Measurements from ENCODE around the gene MGAT3. TPM values are rescaled to one million over a fixed set of nuclear protein-coding genes. Genes with fewer than 3 reads are reported as not detected.
A peak's percentile ranks its signal among the peaks of the same experiment; 100 is the strongest.

MGAT3 gene
- total RNA-seq, 2 experiments from 2014 or later, result 0.90 to 1.9 TPM

DNA sequence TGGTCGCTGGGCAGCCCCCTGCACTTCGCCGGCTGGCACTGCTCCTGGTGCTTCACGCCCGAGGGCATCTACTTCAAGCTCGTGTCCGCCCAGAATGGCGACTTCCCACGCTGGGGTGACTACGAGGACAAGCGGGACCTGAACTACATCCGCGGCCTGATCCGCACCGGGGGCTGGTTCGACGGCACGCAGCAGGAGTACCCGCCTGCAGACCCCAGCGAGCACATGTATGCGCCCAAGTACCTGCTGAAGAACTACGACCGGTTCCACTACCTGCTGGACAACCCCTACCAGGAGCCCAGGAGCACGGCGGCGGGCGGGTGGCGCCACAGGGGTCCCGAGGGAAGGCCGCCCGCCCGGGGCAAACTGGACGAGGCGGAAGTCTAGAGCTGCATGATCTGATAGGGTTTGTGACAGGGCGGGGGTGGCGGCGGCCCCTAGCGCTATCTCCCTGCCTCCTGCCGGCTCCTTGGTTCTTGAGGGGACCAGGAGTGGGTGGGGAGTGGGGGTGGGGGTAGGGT, 31.8 kb downstream of the MGAT3 start:
- ChIA-PET POLR2A (interaction anchor here (0.6 kb wide), 1 partner anchor 16 kb away, joined by 3 read pairs; a partner anchor contains a TSS), CTCF (interaction anchor here (17.7 kb wide), 1 partner anchor 39 kb away, joined by 323 read pairs; the partner anchor contains the start of gene RPS19BP1)
- H3K36me3 Mint-ChIP-seq (ENCODE audit: low read depth), result no peaks in the 10 kb centered on the region
- H3K4me3 Mint-ChIP-seq, result no peak overlapping the region
- TF ChIP-seq, protein P1, sequence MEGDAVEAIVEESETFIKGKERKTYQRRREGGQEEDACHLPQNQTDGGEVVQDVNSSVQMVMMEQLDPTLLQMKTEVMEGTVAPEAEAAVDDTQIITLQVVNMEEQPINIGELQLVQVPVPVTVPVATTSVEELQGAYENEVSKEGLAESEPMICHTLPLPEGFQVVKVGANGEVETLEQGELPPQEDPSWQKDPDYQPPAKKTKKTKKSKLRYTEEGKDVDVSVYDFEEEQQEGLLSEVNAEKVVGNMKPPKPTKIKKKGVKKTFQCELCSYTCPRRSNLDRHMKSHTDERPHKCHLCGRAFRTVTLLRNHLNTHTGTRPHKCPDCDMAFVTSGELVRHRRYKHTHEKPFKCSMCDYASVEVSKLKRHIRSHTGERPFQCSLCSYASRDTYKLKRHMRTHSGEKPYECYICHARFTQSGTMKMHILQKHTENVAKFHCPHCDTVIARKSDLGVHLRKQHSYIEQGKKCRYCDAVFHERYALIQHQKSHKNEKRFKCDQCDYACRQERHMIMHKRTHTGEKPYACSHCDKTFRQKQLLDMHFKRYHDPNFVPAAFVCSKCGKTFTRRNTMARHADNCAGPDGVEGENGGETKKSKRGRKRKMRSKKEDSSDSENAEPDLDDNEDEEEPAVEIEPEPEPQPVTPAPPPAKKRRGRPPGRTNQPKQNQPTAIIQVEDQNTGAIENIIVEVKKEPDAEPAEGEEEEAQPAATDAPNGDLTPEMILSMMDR (IDR thresholded peaks at IDR 0.05), result no peak
- H3K9me3 Mint-ChIP-seq, result no peaks in the 10 kb centered on the region
- H3K27ac Mint-ChIP-seq, result no peak overlapping the region
- ATAC-seq, result no peak
- intact Hi-C loops (cut with micrococcal nuclease), result no loop called here
- H3K27me3 Mint-ChIP-seq, result no peaks in the 10 kb centered on the region
- no peak for DNase-seq
- H3K4me1 Mint-ChIP-seq (ENCODE audit: low read depth), result peaks cover 12% of the 10 kb centered on the region

- DNase-seq (no peak), ATAC-seq (no peak)
- no peaks in the 10 kb centered on the region for H3K9me3 Mint-ChIP-seq
- TF ChIP-seq, protein P1 (IDR thresholded peaks at IDR 0.05), result no peak
- no peak overlapping the region for H3K27ac Mint-ChIP-seq
- ChIA-PET POLR2A (interaction anchor here (0.6 to 3.3 kb wide), 6 partner anchors 13 to 171 kb away, joined by 3 to 21 read pairs (median 7); partner anchors contain the start of genes ATF4, MIEF1 and RPL3), CTCF (interaction anchor here (1.0 to 17.7 kb wide), 7 partner anchors 13 to 536 kb away, joined by 3 to 323 read pairs (median 4); partner anchors contain the start of genes MIEF1, RPS19BP1 and TAB1)
- peak overlapping the region; percentile 4 for H3K4me3 Mint-ChIP-seq
- peaks cover 12% of the 10 kb centered on the region for H3K4me1 Mint-ChIP-seq (ENCODE audit: low read depth)
- no peaks in the 10 kb centered on the region for H3K36me3 Mint-ChIP-seq (ENCODE audit: low read depth)
- no peaks in the 10 kb centered on the region for H3K27me3 Mint-ChIP-seq
- intact Hi-C loops (cut with micrococcal nuclease), result no loop called here
Observed at GRCh38 chr22:39489094-39490068, 32.6 kb downstream of the MGAT3 start.

- CTCF ChIA-PET, result interaction anchor here (0.7 to 17.7 kb wide), 11 partner anchors 8 to 535 kb away, joined by 3 to 323 read pairs (median 4); partner anchors contain the start of genes MIEF1, RPS19BP1 and TAB1
- Mint-ChIP-seq H3K27ac (no peak overlapping the region), H3K36me3 (ENCODE audit: low read depth) (no peaks in the 10 kb centered on the region), H3K9me3 (no peaks in the 10 kb centered on the region), H3K27me3 (no peaks in the 10 kb centered on the region), H3K4me3 (peak overlapping the region; percentile 4), H3K4me1 (ENCODE audit: low read depth) (peaks cover 12% of the 10 kb centered on the region)
- TF ChIP-seq, protein P1 (IDR thresholded peaks at IDR 0.05), result no peak
- intact Hi-C loops (cut with micrococcal nuclease), result no loop called here
- peak; percentile 99 for ATAC-seq
- DNase-seq, result peak; percentile 92
- POLR2A ChIA-PET, result interaction anchor here (0.6 to 3.3 kb wide), 9 partner anchors 12 to 418 kb away, joined by 3 to 21 read pairs (median 3); partner anchors contain the start of genes ATF4, MIEF1 and RPL3
Observed at GRCh38 chr22:39490135-39490798, 33.5 kb downstream of the MGAT3 start.

- DNase-seq (no peak), ATAC-seq (no peak)
- TF ChIP-seq, protein P1 (IDR thresholded peaks at IDR 0.05), result no peak
- no peak overlapping the region for H3K4me3 Mint-ChIP-seq
- H3K36me3 Mint-ChIP-seq (ENCODE audit: low read depth), result no peaks in the 10 kb centered on the region
- H3K27ac Mint-ChIP-seq, result no peak overlapping the region
- no peaks in the 10 kb centered on the region for H3K9me3 Mint-ChIP-seq
- intact Hi-C loops (cut with micrococcal nuclease), result no loop called here
- CTCF ChIA-PET, result interaction anchor here (0.8 to 17.7 kb wide), 9 partner anchors 9 to 534 kb away, joined by 3 to 323 read pairs (median 4); partner anchors contain the start of genes MIEF1, RPS19BP1 and TAB1
- peaks cover 12% of the 10 kb centered on the region for H3K4me1 Mint-ChIP-seq (ENCODE audit: low read depth)
- no peaks in the 10 kb centered on the region for H3K27me3 Mint-ChIP-seq
- POLR2A ChIA-PET, result interaction anchor here (0.6 to 3.9 kb wide), 11 partner anchors 11 to 417 kb away, joined by 3 to 28 read pairs (median 4); partner anchors contain the start of genes ATF4, MIEF1 and RPL3
Observed at GRCh38 chr22:39490966-39491680, 34.3 kb downstream of the MGAT3 start.

All from activated CD8-positive, alpha-beta T cell treated with anti-CD3 and anti-CD28 coated beads for 36 hours (primary cell).